Kidney tubule cell (primary cell): Measurements from ENCODE around the gene AGMO.

ENCODE experiments used
- DNase-seq: peaks from one replicate; pipeline ENCODE4 v3.0.0-alpha.2; 2018; ENCODE audit warnings: low spot score

Gene AGMO

GRCh38 chr7:15561835-15562234 is at the start of gene AGMO:
TSS of gene AGMO (minus strand) at chr7:15562015.
- peak; percentile 64 for DNase-seq

GRCh38 chr7:15610503-15610902 is 48.7 kb upstream of the AGMO start:
- no peak for DNase-seq

GRCh38 chr7:15609287-15609686 is 47.5 kb upstream of the AGMO start:
- no peak for DNase-seq

- DNase-seq = no peak
Measured at GRCh38 chr7:15607529-15608210, 45.9 kb upstream of the AGMO start.

- DNase-seq = no peak
Measured at GRCh38 chr7:15606561-15606960, 44.7 kb upstream of the AGMO start.

- DNase-seq = no peak
Measured at GRCh38 chr7:15604166-15604565, 42.4 kb upstream of the AGMO start.

- peak; percentile 76 for DNase-seq
Measured at GRCh38 chr7:15603124-15603523, 41.3 kb upstream of the AGMO start.

- peak; percentile 63 for DNase-seq
Measured at GRCh38 chr7:15602236-15602635, 40.4 kb upstream of the AGMO start.

- DNase-seq = no peak
Measured at GRCh38 chr7:15601175-15601574, 39.4 kb upstream of the AGMO start.

GRCh38 chr7:15600298-15600697 is 38.5 kb upstream of the AGMO start:
- DNase-seq = no peak

- DNase-seq = no peak
Measured at GRCh38 chr7:15594461-15594860, 32.6 kb upstream of the AGMO start.

- DNase-seq = no peak
Measured at GRCh38 chr7:15593382-15593781, 31.6 kb upstream of the AGMO start.

- DNase-seq = no peak
Measured at GRCh38 chr7:15586266-15586665, 24.5 kb upstream of the AGMO start.

- no peak for DNase-seq
Measured at GRCh38 chr7:15584575-15584974, 22.8 kb upstream of the AGMO start.

GRCh38 chr7:15582773-15583172 is 21.0 kb upstream of the AGMO start:
- DNase-seq = no peak

GRCh38 chr7:15581352-15581951 is 19.6 kb upstream of the AGMO start:
- no peak for DNase-seq

GRCh38 chr7:15580604-15581351 is 19.0 kb upstream of the AGMO start:
- DNase-seq = no peak

- no peak for DNase-seq
Measured at GRCh38 chr7:15577600-15577999, 15.8 kb upstream of the AGMO start.

- no peak for DNase-seq
Measured at GRCh38 chr7:15571301-15571878, 9.6 kb upstream of the AGMO start.

- DNase-seq = no peak
Measured at GRCh38 chr7:15567652-15568051, 5.8 kb upstream of the AGMO start.

GRCh38 chr7:15567036-15567435 is 5.2 kb upstream of the AGMO start:
- DNase-seq = no peak

- DNase-seq = no peak
Measured at GRCh38 chr7:15566476-15566875, 4.7 kb upstream of the AGMO start.

GRCh38 chr7:15560968-15561367 is 847 bp downstream of the AGMO start:
- DNase-seq = no peak
